Measurements from ENCODE around the gene MRPS16. TPM values are rescaled to one million over a fixed set of nuclear protein-coding genes. Genes with fewer than 3 reads are reported as not detected.

Gene MRPS16
- total RNA-seq, 1 experiment from 2014 or later = 148 TPM

- no peaks in the 10 kb centered on the region for H3K27me3 ChIP-seq (ENCODE audit: insufficient read depth, low read depth)
- H3K79me2 ChIP-seq (ENCODE audit: low read depth) = peaks cover 56% of the 10 kb centered on the region
- peaks cover 44% of the 10 kb centered on the region for H3F3A ChIP-seq (ENCODE audit: insufficient read depth, low read depth)
- H3K4me2 ChIP-seq = peak overlapping the region; percentile 98
- peak overlapping the region; percentile 93 for H2AFZ ChIP-seq
- POLR2A ChIA-PET (ENCODE audit: unreplicated experiment) = interaction anchor here (0.7 kb wide), 1 partner anchor 558 kb away, joined by 3 read pairs; no protein-coding TSS in a partner anchor
- DNase-seq = peak in 1 of 2 experiments; percentile 44
- H4K20me1 ChIP-seq (ENCODE audit: insufficient read depth) = no peaks in the 10 kb centered on the region
- H3K4me3 ChIP-seq = peak overlapping the region; percentile 70
- peaks cover 22% of the 10 kb centered on the region; the same call in 1 of the 2 replicates for H3K36me3 ChIP-seq (ENCODE audit: low read depth)
- no peaks in the 10 kb centered on the region for H3K9me3 ChIP-seq (ENCODE audit: insufficient read depth, low read depth)
- H3K27ac ChIP-seq = peak overlapping the region; percentile 80
- peaks cover 31% of the 10 kb centered on the region for H3K4me1 ChIP-seq (replicated peaks; ENCODE audit: insufficient read depth)
- CTCF ChIA-PET = interaction anchor here (0.6 to 1.4 kb wide), 3 partner anchors 8 to 482 kb away, joined by 3 to 6 read pairs (median 3); no protein-coding TSS in a partner anchor
- intact Hi-C loops (cut with micrococcal nuclease; ENCODE audit: unreplicated experiment) = no loop called here
- peak; percentile 2; the same call in 1 of the 2 replicates for TF ChIP-seq CTCF (conservative IDR thresholded peaks at IDR 0.05)
- TF ChIP-seq EZH2 (IDR thresholded peaks at IDR 0.05; ENCODE audit: low read depth) = no peak
- BruUV-seq (replicated peaks) = no TSS peak
- H3K9me2 ChIP-seq (ENCODE audit: insufficient read depth) = no peaks in the 10 kb centered on the region
These were observed 746 bp upstream of the MRPS16 start for GRCh38 chr10:73253225-73253555.

GRCh38 chr10:73251683-73252444 is 580 bp downstream of the MRPS16 start:
- BruUV-seq (replicated peaks) = TSS peak; percentile 48
- Histone ChIP-seq H2AFZ (peak overlapping the region; percentile 93), H3K27me3 (ENCODE audit: insufficient read depth, low read depth) (no peaks in the 10 kb centered on the region), H3K36me3 (ENCODE audit: low read depth) (peaks cover 22% of the 10 kb centered on the region; the same call in 1 of the 2 replicates), H3K9me2 (ENCODE audit: insufficient read depth) (no peaks in the 10 kb centered on the region), H3K27ac (peak overlapping the region; percentile 80), H3K4me2 (peak overlapping the region; percentile 98), H3F3A (ENCODE audit: insufficient read depth, low read depth) (peaks cover 49% of the 10 kb centered on the region), H3K4me3 (peak overlapping the region; percentile 70), H3K4me1 (replicated peaks; ENCODE audit: insufficient read depth) (peaks cover 40% of the 10 kb centered on the region), H3K79me2 (ENCODE audit: low read depth) (peaks cover 63% of the 10 kb centered on the region), H4K20me1 (ENCODE audit: insufficient read depth) (no peaks in the 10 kb centered on the region), H3K9me3 (ENCODE audit: insufficient read depth, low read depth) (no peaks in the 10 kb centered on the region)
- peak in 1 of 2 experiments; percentile 48 for DNase-seq
- ChIA-PET POLR2A (ENCODE audit: unreplicated experiment) (interaction anchor here (0.6 kb wide), 4 partner anchors 102 to 748 kb away, joined by 3 to 13 read pairs (median 4); partner anchors contain the start of gene CFAP70), CTCF (interaction anchor here (1.3 kb wide), 1 partner anchor 12 kb away, joined by 6 read pairs; no protein-coding TSS in a partner anchor)
- intact Hi-C loops (cut with micrococcal nuclease; ENCODE audit: unreplicated experiment) = loop anchor here (1.0 kb wide), 1 partner anchor 244 kb away; the partner anchor contains the start of gene PPP3CB
- no peak for TF ChIP-seq CTCF (conservative IDR thresholded peaks at IDR 0.05)
- TF ChIP-seq EZH2 (IDR thresholded peaks at IDR 0.05; ENCODE audit: low read depth) = no peak

GRCh38 chr10:73248259-73248724 is 4.2 kb downstream of the MRPS16 start:
- no TSS peak for BruUV-seq (replicated peaks)
- CTCF ChIA-PET = no interaction called here

More at GRCh38 chr10:73248259-73248724, 4.2 kb downstream of the MRPS16 start:
- H3K27ac ChIP-seq = peak overlapping the region; percentile 87; the same call in 1 of the 2 replicates
- no peaks in the 10 kb centered on the region for H4K20me1 ChIP-seq (ENCODE audit: insufficient read depth)
- POLR2A ChIA-PET (ENCODE audit: unreplicated experiment) = no interaction called here
- no peak overlapping the region for H2AFZ ChIP-seq
- no peaks in the 10 kb centered on the region for H3K9me2 ChIP-seq (ENCODE audit: insufficient read depth)
- peaks cover 52% of the 10 kb centered on the region for H3K4me1 ChIP-seq (replicated peaks; ENCODE audit: insufficient read depth)
- peaks cover 81% of the 10 kb centered on the region for H3K79me2 ChIP-seq (ENCODE audit: low read depth)
- intact Hi-C loops (cut with micrococcal nuclease; ENCODE audit: unreplicated experiment) = no loop called here
- H3F3A ChIP-seq (ENCODE audit: insufficient read depth, low read depth) = peaks cover 68% of the 10 kb centered on the region
- peaks cover 41% of the 10 kb centered on the region for H3K36me3 ChIP-seq (ENCODE audit: low read depth)
- H3K4me2 ChIP-seq = peak overlapping the region; percentile 91
- no peak for DNase-seq
- peak overlapping the region; percentile 95; the same call in 1 of the 2 replicates for H3K4me3 ChIP-seq
- H3K27me3 ChIP-seq (ENCODE audit: insufficient read depth, low read depth) = no peaks in the 10 kb centered on the region
- H3K9me3 ChIP-seq (ENCODE audit: insufficient read depth, low read depth) = no peaks in the 10 kb centered on the region
- TF ChIP-seq EZH2 (IDR thresholded peaks at IDR 0.05; ENCODE audit: low read depth) = no peak
- TF ChIP-seq CTCF (conservative IDR thresholded peaks at IDR 0.05) = no peak
